Liver (tissue), 9 donors: ENCODE data around the gene CD248. TPM values are rescaled to one million over a fixed set of nuclear protein-coding genes. Genes with fewer than 3 reads are reported as not detected.

Experiments used
- DNase-seq: peaks from one replicate; pipeline ENCODE4 v3.0.0-alpha.2; 2017; ENCODE audit warnings: low spot score
- H3K27ac ChIP-seq, 2 donors: one replicate each; pipeline ENCODE4 v1.7.0; 2013; ENCODE audit warnings: inconsistent platforms in 2 of 2, low read length in 2 of 2, control low read depth in 1 of 2, low read depth in 1 of 2, mild to moderate bottlenecking in 1 of 2
- H3K27me3 ChIP-seq, 4 donors: one replicate each; pipeline versions ENCODE4 v1.6.1 to v1.7.0; 2013; ENCODE audit warnings: low read length in 3 of 4, inconsistent platforms in 1 of 4, mild to moderate bottlenecking in 1 of 4, moderate library complexity in 1 of 4; ENCODE audit not compliant: control insufficient read depth in 4 of 4, insufficient read depth in 4 of 4
- H3K36me3 ChIP-seq, 4 donors: one replicate each; pipeline versions ENCODE4 v1.6.1 to v1.7.0; 2013; ENCODE audit warnings: low read length in 3 of 4, mild to moderate bottlenecking in 3 of 4, low read depth in 1 of 4, moderate library complexity in 1 of 4; ENCODE audit not compliant: control insufficient read depth in 4 of 4, insufficient read depth in 3 of 4
- H3K4me1 ChIP-seq, 4 donors: one replicate each; pipeline versions ENCODE4 v1.6.1 to v1.7.0; 2013; ENCODE audit warnings: low read length in 3 of 4, mild to moderate bottlenecking in 3 of 4, moderate library complexity in 1 of 4; ENCODE audit not compliant: control insufficient read depth in 4 of 4, insufficient read depth in 4 of 4
- H3K4me3 ChIP-seq, 3 donors: one replicate each; pipeline versions ENCODE4 v1.6.1 to v1.7.0; 2013; ENCODE audit warnings: low read length in 3 of 3, control low read depth in 1 of 3, low read depth in 1 of 3, mild to moderate bottlenecking in 1 of 3
- H3K9ac ChIP-seq, 2 donors: one replicate each; pipeline ENCODE4 v1.7.0; 2013; ENCODE audit warnings: low read length in 2 of 2, mild to moderate bottlenecking in 2 of 2, moderate library complexity in 2 of 2, control low read depth in 1 of 2, low read depth in 1 of 2
- H3K9me3 ChIP-seq, 4 donors: one replicate each; pipeline versions ENCODE4 v1.6.1 to v1.7.0; 2013; ENCODE audit warnings: low read length in 3 of 4; ENCODE audit not compliant: control insufficient read depth in 4 of 4
- FOXA1 ChIP-seq: IDR thresholded peaks from 2 replicates; pipeline ENCODE4 v1.6.1; 2016; ENCODE audit warnings: antibody characterized with exemption
- NR2F2 ChIP-seq: IDR thresholded peaks from 2 replicates; pipeline ENCODE4 v1.6.1; 2016; ENCODE audit warnings: antibody characterized with exemption
- RXRA ChIP-seq, 2 donors: IDR thresholded peaks; 2 replicates each; pipeline ENCODE4 v1.6.1; 2017 to 2018; ENCODE audit warnings: antibody characterized with exemption in 2 of 2, mild to moderate bottlenecking in 1 of 2
- TAF1 ChIP-seq: conservative IDR thresholded peaks from 2 replicates; pipeline ENCODE4 v1.6.1; 2016; ENCODE audit warnings: antibody characterized with exemption, mild to moderate bottlenecking
- ZBTB33 ChIP-seq: IDR thresholded peaks from 2 replicates; pipeline ENCODE4 v1.6.1; 2016; ENCODE audit warnings: antibody characterized with exemption
- WGBS: extraction: QIAGEN DNeasy Blood & Tissue Kit; methylation state at CpG from one replicate; pipeline ENCODE4 v1.1.7; 2013; 5-methylcytosine and 5-hydroxymethylcytosine counted together
- polyA plus RNA-seq, 2 donors: library from polyadenylated mRNA; stranded (reverse) in 1 of 2; unstranded in 1 of 2; fragments of 200-250 nt in 1 of 2; fragments of >200 nt in 1 of 2; fragmentation: Nextera tagmentation in 1 of 2; extraction: Ambion mirVana in 1 of 2; gene quantifications; one replicate each; pipeline versions ENCODE4 v1.2.1 to v1.2.3, GENCODE V29; 2013 to 2015
- total RNA-seq, 2 donors: library from RNA; depleted of rRNA; stranded (reverse); fragments of >200 nt; gene quantifications; one replicate each; pipeline ENCODE4 v1.2.3, GENCODE V29; 2014
- TF ChIP-seq, protein P1 (sequence below): fragments of 150-350 bp; IDR thresholded peaks from 2 replicates; pipeline ENCODE4 v1.5.1; 2017; ENCODE audit warnings: improper control_type of control experiment, low read depth, low read length; ENCODE audit not compliant: missing input control
- TF ChIP-seq, protein P2 (sequence below): IDR thresholded peaks from 2 replicates; pipeline ENCODE4 v1.6.1; 2016; ENCODE audit warnings: antibody characterized with exemption
- donor health status: healthy.
- donor health status: healthy.
- donor health status: healthy.
- donor health status: healthy.
- donor health status: healthy.

The CD248 gene
- total and polyA plus RNA-seq, 4 donors, result 0.64 to 3.0 (median 1.2) TPM

DNA sequence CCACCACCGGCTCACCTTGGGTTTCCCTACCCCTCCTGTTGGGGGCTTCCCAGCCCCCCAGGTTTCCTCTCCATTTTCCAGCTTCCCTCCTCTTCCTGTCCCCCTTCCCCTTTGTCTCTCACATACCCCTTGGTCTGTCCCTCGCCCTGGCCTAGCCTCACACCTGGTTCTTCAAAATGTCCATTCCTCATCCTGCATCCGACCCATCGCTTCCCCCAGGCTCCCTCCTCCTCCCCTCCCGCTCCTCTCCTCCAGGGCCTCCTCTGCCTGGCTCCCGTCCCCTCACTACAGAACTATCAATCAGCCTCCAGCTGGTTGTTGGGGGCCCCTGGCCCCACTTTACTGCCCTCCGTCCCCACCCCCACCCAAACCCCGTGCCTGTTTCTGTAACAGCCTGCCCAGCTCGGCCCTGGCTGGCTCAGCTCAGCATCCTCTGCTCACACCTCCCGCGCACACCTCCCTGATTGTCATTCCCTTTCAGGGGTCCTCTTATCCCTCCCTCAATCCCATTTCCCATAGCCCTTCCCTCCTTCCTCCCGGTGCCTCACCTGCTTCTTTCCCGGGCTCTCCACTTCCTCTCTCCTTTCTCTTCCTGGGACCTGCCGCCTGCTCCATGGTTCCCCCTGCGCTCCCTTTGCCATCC, 37.6 kb downstream of the CD248 start:
- Histone ChIP-seq H3K36me3 (peaks cover 2 to 22% (median 11%) of the 10 kb centered on the region in 4 donors), H3K4me3 (no peak overlapping the region), H3K9me3 (no peaks in the 10 kb centered on the region), H3K27ac (no peak overlapping the region), H3K9ac (no peak overlapping the region), H3K27me3 (no peaks in the 10 kb centered on the region), H3K4me1 (peaks cover 2 to 11% (median 6%) of the 10 kb centered on the region in 4 donors)
- no peak for TF ChIP-seq NR2F2
- TF ChIP-seq, protein P1, sequence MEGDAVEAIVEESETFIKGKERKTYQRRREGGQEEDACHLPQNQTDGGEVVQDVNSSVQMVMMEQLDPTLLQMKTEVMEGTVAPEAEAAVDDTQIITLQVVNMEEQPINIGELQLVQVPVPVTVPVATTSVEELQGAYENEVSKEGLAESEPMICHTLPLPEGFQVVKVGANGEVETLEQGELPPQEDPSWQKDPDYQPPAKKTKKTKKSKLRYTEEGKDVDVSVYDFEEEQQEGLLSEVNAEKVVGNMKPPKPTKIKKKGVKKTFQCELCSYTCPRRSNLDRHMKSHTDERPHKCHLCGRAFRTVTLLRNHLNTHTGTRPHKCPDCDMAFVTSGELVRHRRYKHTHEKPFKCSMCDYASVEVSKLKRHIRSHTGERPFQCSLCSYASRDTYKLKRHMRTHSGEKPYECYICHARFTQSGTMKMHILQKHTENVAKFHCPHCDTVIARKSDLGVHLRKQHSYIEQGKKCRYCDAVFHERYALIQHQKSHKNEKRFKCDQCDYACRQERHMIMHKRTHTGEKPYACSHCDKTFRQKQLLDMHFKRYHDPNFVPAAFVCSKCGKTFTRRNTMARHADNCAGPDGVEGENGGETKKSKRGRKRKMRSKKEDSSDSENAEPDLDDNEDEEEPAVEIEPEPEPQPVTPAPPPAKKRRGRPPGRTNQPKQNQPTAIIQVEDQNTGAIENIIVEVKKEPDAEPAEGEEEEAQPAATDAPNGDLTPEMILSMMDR, result no peak
- TF ChIP-seq, protein P2, sequence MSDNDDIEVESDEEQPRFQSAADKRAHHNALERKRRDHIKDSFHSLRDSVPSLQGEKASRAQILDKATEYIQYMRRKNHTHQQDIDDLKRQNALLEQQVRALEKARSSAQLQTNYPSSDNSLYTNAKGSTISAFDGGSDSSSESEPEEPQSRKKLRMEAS, result no peak
- no peak for TF ChIP-seq ZBTB33
- TF ChIP-seq RXRA (IDR thresholded peaks at IDR 0.05), result no peak
- no peak for TF ChIP-seq FOXA1
- 84% methylated on average over 15 of the region's 15 CpGs for WGBS
- no peak for DNase-seq

GRCh38 chr11:66278363-66279091, 38.3 kb downstream of the CD248 start:
- DNase-seq, result no peak
- 6% methylated on average over 45 of the region's 45 CpGs for WGBS
- Histone ChIP-seq H3K4me1 (peaks cover 2 to 11% (median 6%) of the 10 kb centered on the region in 4 donors), H3K9me3 (no peaks in the 10 kb centered on the region), H3K9ac (no peak overlapping the region), H3K4me3 (peak overlapping the region in 1 of 3 donors; percentile 55), H3K27ac (no peak overlapping the region), H3K36me3 (peaks cover 8 to 28% (median 14%) of the 10 kb centered on the region in 4 donors), H3K27me3 (no peaks in the 10 kb centered on the region)
- TF ChIP-seq, protein P1, result no peak
- TF ChIP-seq RXRA (IDR thresholded peaks at IDR 0.05) (no peak), TAF1 (no peak)
